ENCODE measurements around the gene APMAP.

APMAP gene

DNA sequence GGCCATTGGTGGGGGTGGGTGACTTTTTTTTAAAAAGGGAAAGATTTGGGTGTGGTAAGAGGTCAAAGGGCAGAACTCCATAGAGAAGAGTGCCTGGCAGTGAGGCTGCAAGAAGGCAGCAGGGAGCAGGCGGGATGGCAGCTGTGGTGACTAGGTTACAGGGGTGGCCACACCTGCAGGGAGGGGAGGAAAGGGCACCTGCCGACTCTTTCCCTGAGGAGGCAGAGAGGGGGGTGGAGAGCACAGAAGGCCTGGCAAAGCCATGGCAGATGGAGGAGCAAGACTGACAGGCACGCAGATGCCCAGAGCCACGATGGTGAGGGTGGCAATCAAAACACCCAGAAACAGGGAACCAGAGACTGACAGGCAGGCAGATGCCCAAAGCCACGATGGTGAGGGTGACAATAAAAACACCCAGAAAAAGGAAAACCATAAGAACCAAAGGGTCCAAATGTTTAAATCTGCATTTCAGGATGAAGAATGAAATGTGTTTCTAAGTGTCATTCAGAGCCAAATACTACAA is 24.2 kb downstream of the APMAP start:
- Histone ChIP-seq H3K4me1 (ENCODE audit: low read length) (peaks cover 40% of the 10 kb centered on the region), H3K27me3 (ENCODE audit: low read depth, low read length) (no peaks in the 10 kb centered on the region), H2AFZ (ENCODE audit: low read depth, low read length) (no peak overlapping the region), H4K20me1 (ENCODE audit: insufficient read depth, low read length) (no peaks in the 10 kb centered on the region), H3K9me3 (ENCODE audit: insufficient read depth, low read length) (no peaks in the 10 kb centered on the region), H3K4me3 (ENCODE audit: low read length) (no peak overlapping the region), H3K9ac (ENCODE audit: low read length) (no peak overlapping the region), H3K27ac (ENCODE audit: low read length) (peak overlapping the region; percentile 29), H3K79me2 (ENCODE audit: low read length) (no peaks in the 10 kb centered on the region), H3K4me2 (ENCODE audit: low read length) (0 out of 2 replicates have a peak overlapping the region, but pooled peaks have one; percentile 8), H3K36me3 (replicated peaks; ENCODE audit: low read depth, low read length) (peaks cover 53% of the 10 kb centered on the region)
- TF ChIP-seq CTCF (IDR thresholded peaks at IDR 0.05; ENCODE audit: low read depth, low read length): no peak
- no peak for TF ChIP-seq EZH2phosphoT487 (IDR thresholded peaks at IDR 0.05; ENCODE audit: low read depth)

GRCh38 chr20:24966317-24967012 is 26.1 kb downstream of the APMAP start:
- TF ChIP-seq EZH2phosphoT487 (IDR thresholded peaks at IDR 0.05; ENCODE audit: low read depth) (no peak), CTCF (IDR thresholded peaks at IDR 0.05; ENCODE audit: low read depth, low read length) (no peak)
- Histone ChIP-seq H3K27me3 (ENCODE audit: low read depth, low read length) (no peaks in the 10 kb centered on the region), H3K4me2 (ENCODE audit: low read length) (no peak overlapping the region), H2AFZ (ENCODE audit: low read depth, low read length) (no peak overlapping the region), H3K9me3 (ENCODE audit: insufficient read depth, low read length) (no peaks in the 10 kb centered on the region), H3K27ac (ENCODE audit: low read length) (no peak overlapping the region), H3K4me1 (ENCODE audit: low read length) (peaks cover 37% of the 10 kb centered on the region), H3K36me3 (replicated peaks; ENCODE audit: low read depth, low read length) (peaks cover 46% of the 10 kb centered on the region), H3K9ac (ENCODE audit: low read length) (no peak overlapping the region), H4K20me1 (ENCODE audit: insufficient read depth, low read length) (no peaks in the 10 kb centered on the region; the same call in 1 of the 2 replicates), H3K79me2 (ENCODE audit: low read length) (no peaks in the 10 kb centered on the region), H3K4me3 (ENCODE audit: low read length) (no peak overlapping the region)

DNA sequence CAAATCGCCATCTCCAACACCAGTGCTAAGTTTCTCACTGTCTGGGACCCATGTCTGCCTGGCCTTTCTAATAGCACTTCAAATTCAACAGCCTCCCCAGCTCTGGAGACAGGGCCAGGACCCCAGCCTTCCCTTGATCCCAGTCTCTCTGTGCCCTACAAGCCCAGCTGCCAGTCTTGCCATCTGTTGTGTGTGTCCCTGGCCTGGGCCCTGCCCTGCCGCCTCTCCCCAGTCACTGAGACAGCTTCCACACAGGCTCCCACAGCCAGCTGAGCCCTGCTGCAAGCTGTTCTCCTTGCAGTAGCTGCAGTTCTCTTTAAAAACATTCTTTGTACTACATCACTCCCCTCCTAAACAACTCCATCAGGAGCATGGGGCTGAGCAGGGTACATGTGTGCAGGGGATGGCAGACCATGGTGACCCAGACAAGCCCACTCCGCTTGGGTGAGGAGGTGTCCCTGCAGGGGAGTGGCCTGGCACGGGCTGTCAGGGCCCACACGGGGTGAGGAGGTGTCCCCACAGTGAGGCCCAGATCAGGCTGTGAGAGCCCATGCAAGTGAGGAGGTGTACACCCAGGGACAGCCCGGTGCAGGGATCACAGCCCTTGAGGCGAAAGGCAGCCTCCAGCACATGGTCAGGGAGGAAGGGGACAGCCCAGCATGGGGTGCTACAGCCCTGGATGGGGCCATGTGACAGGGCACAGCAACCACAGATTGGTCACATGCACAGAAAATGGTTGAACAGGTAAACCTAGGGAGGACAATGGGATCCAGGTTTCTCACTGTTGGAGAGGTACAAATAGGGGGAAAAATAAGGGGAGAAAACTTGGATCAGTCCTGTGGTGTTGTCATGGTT is 27.3 kb downstream of the APMAP start:
- Histone ChIP-seq H2AFZ (ENCODE audit: low read depth, low read length) (no peak overlapping the region), H3K27ac (ENCODE audit: low read length) (no peak overlapping the region), H3K4me3 (ENCODE audit: low read length) (no peak overlapping the region), H3K9ac (ENCODE audit: low read length) (no peak overlapping the region), H3K4me1 (ENCODE audit: low read length) (peaks cover 26% of the 10 kb centered on the region), H3K9me3 (ENCODE audit: insufficient read depth, low read length) (no peaks in the 10 kb centered on the region), H3K4me2 (ENCODE audit: low read length) (no peak overlapping the region), H3K79me2 (ENCODE audit: low read length) (no peaks in the 10 kb centered on the region), H3K36me3 (replicated peaks; ENCODE audit: low read depth, low read length) (peaks cover 48% of the 10 kb centered on the region), H3K27me3 (ENCODE audit: low read depth, low read length) (no peaks in the 10 kb centered on the region), H4K20me1 (ENCODE audit: insufficient read depth, low read length) (no peaks in the 10 kb centered on the region; the same call in 1 of the 2 replicates)
- TF ChIP-seq CTCF (IDR thresholded peaks at IDR 0.05; ENCODE audit: low read depth, low read length) (no peak), EZH2phosphoT487 (IDR thresholded peaks at IDR 0.05; ENCODE audit: low read depth) (no peak)

DNA sequence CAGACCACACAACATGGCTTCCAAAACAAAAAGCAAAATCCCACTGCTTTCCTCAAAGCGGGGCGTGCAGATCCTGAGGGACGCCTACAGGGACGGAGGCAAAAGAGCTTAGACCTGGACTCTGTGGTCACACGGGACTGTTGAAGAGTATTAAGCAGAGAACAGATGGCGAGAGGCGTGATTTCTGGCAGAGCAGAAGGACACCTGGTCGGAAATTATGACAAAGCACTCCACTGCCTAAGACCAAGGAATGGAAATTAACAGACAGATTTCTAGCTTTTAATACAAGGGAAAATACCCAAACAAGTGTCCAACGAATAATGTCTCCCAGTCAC is 28.1 kb downstream of the APMAP start:
- H3K36me3 ChIP-seq (replicated peaks; ENCODE audit: low read depth, low read length): peaks cover 43% of the 10 kb centered on the region

More for the DNA sequence above, 28.1 kb downstream of the APMAP start:
- H3K9me3 ChIP-seq (ENCODE audit: insufficient read depth, low read length): no peaks in the 10 kb centered on the region
- no peak overlapping the region for H2AFZ ChIP-seq (ENCODE audit: low read depth, low read length)
- no peak overlapping the region for H3K4me2 ChIP-seq (ENCODE audit: low read length)
- H3K27me3 ChIP-seq (ENCODE audit: low read depth, low read length): no peaks in the 10 kb centered on the region
- no peak overlapping the region for H3K27ac ChIP-seq (ENCODE audit: low read length)
- H3K79me2 ChIP-seq (ENCODE audit: low read length): no peaks in the 10 kb centered on the region
- peaks cover 17% of the 10 kb centered on the region for H3K4me1 ChIP-seq (ENCODE audit: low read length)
- no peak overlapping the region for H3K4me3 ChIP-seq (ENCODE audit: low read length)
- H3K9ac ChIP-seq (ENCODE audit: low read length): no peak overlapping the region
- no peaks in the 10 kb centered on the region; the same call in 1 of the 2 replicates for H4K20me1 ChIP-seq (ENCODE audit: insufficient read depth, low read length)
- TF ChIP-seq CTCF (IDR thresholded peaks at IDR 0.05; ENCODE audit: low read depth, low read length): no peak
- no peak for TF ChIP-seq EZH2phosphoT487 (IDR thresholded peaks at IDR 0.05; ENCODE audit: low read depth)

Data from OCI-LY3 (cell line).